SKM-1 treated with dmso at 0.1 percent for 144 hours (cell line): ENCODE results near the gene TMEM35B.
"Not testable (repeated sequence)": the region's sequence is repeated elsewhere in the genome, so short reads cannot be mapped to it uniquely, and the experiment has no call there.

ENCODE experiments used
- DNase-seq: peaks from one replicate; lab custom pipeline; 2025; ENCODE audit not compliant: unreplicated experiment; lab: John Stamatoyannopoulos, UW

TMEM35B gene

GRCh38 chr1:34984793-34985608 lies at the start of gene TMEM35B:
Gene TMEM35B (minus strand): TSS chr1:34985347. CDS start chr1:34985305, 42 bp downstream.
- no peak for DNase-seq

DNA sequence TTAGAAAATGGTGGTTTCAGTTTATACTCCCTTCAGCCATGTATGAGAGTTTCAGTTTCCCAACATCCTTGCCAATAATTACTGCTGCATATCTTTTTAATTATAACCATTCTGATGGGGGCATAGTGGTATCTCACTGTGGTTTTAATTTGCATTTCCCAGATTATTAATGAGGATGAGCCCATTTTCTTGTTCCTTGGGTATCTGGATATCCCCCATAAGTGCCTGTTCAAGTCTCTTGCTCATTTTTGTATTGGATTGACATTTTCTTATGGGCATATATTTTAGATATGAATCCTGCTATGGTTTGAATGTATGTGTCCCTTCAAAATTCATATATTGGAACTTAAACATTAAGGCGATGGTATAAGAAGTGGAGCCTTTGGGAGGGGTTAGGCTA lies 48.2 kb upstream of the TMEM35B start:
- no peak for DNase-seq

- no peak for DNase-seq
Measured at GRCh38 chr1:35032384-35032739, 47.2 kb upstream of the TMEM35B start.

DNA sequence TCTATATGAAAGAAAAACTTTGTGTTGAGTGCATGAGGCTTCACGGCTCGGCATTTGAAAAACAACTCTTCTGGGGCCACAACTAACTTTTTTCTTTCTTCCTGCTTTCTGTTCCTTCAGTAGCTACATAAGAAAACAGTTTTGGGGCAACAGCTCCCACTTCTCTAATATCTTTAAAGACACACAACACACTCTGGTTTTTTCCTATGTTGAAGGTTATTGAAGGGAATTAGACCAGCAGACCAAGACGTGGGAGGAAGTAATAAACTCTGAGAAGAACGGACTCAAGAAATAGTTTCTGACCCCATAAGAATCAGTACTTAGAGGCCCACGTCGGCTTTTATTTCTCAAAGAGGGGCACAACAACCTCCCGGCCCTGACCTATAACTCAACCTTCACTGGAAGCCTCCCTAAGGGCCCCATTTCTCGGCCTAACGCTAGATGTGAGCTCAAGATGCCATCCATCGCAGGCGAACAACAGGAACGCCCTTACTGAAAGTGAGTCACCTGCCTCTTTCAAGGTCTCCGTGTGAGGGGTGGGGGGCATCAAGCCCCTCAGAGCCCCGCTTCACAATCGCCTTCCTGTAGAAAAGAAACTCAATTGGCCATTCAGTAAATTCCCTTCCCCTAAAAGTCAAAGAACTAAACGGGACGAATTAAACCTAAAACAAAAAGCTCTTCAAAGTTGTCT lies 45.8 kb upstream of the TMEM35B start:
- no peak for DNase-seq

GRCh38 chr1:35030338-35030737 lies 45.2 kb upstream of the TMEM35B start:
- DNase-seq: no peak

GRCh38 chr1:35029761-35030160 lies 44.6 kb upstream of the TMEM35B start:
- no peak for DNase-seq

DNA sequence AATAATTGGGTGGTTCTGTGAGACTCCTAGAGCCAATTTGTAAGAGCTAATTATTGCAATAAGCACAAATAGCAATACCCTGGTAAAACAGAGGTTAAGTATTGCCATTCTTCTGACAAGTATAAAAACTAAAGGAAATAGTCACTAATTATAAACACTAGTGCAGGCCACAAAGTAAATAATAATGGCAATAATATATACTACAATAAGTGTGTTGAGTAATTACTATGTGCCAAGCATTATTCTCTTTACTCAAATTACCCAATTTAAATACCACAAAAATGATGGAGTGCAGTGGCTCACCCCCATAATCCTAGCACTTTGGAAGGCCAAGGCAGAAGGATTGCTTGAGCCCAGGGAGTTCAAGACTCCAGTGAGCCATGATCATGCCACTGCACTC lies 31.3 kb upstream of the TMEM35B start:
- DNase-seq: no peak

DNA sequence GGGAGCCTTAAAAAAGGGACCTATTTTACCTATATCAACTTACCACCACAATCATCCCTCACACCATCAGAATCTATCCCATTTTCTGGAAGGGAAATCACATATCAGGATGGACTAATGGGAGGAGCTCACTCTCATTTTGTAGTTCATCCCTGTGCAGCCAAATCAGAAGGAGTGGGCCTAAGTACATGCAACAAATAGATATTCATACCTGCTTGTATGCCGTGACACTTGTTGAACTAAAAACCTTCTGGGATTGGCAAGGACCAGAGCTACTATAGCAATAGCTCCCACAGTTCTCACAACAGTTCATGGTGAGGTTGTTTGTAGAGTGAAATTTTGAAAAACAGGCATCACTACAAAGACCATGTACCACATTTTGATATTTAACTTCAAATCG lies 29.3 kb upstream of the TMEM35B start:
- no peak for DNase-seq

- DNase-seq: no peak
Measured at GRCh38 chr1:35005711-35006110, 20.6 kb upstream of the TMEM35B start.

- no peak for DNase-seq
Measured at GRCh38 chr1:35001743-35002142, 16.6 kb upstream of the TMEM35B start.

DNA sequence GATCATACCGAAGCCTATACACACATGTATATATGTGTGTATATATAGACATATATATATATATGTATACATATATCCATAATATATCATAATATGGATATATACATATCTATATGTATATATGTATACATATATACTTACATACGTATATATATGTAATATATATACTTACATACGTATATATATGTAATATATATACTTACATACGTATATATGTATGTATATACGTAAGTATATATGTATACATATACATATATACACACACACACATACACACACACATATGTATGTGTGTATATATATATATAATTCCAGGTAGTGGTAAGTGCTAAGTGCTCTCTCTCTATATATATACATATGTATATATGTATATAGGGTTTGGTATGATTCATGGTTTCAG lies 9.7 kb upstream of the TMEM35B start:
- no peak for DNase-seq

- no peak for DNase-seq
Measured at GRCh38 chr1:34988581-34988980, 3.4 kb upstream of the TMEM35B start.

- no peak for DNase-seq
Measured at GRCh38 chr1:34988147-34988546, 3.0 kb upstream of the TMEM35B start.

DNA sequence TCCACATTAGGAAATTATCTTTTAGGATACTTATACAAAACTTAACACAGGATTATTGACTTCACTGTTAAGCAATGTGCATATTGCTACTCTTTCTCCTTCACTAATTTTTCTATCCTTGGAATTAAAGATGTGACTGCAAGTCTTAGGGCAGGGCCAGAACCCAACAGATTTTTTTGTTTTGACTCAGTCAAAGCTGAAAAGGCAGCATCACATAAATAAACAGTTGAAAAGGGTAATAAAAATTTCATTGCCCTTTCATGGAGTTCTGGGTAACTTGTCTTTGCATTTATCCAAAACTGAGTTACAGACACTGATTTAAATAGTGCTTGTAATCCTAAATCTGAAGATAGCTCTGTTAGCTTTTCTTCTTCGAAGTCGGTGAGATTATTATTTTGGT lies 1.9 kb upstream of the TMEM35B start:
- no peak for DNase-seq

DNA sequence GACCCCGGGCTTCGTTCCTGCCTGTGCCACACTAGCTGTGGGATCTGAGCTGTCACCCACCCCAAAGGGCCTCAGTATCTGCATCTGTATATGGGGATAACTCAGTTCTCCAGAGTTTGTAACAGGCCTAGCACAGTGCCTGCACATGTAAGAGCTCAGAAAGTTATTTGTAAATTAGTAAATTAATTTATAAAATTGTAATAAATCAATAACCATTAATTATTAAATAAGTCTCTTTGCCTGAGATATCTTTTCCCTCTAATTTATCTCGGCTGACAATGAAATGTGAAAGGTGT lies 410 bp upstream of the TMEM35B start:
- not testable (repeated sequence) for DNase-seq

DNA sequence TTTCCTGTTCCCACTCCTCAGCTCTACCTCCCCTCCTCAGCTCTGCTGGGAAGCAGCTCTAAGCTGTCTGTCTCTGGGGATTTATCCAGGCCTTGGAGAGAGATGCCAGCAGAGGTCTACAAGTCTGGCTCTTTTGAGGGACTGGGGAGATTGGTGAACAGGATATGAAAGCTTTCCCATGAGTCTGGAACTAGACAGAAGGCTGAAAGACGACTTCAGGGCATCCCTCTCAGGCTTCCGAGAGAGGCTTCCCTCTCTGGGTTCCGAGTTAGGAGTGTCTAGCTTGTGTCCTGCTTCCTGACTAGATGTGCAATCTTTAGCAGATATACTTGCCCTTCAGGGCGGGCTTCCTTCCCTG lies 733 bp downstream of the TMEM35B start:
- DNase-seq: no peak

- no peak for DNase-seq
Measured at GRCh38 chr1:34983700-34984355, 1.3 kb downstream of the TMEM35B start.

- DNase-seq: no peak
Measured at GRCh38 chr1:34982820-34983376, 2.2 kb downstream of the TMEM35B start.

DNA sequence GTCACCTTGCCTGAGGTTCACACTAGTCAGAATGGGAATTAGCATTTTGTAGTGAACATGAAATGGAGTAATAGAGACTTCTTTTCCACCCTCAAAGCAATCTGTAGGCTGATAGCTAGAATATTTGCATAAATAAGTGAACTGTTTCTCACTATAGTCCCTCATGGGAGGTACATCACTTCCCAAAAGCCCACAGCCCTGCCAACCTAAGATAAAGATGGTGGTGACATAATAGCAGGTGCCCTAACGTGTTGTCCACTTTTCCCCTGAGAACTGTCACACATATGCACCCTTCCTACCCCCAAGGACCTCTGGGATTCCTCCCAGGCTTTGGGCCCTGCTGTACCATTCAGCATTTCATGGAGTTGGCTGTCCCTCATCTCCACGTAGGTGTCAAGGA lies 4.4 kb downstream of the TMEM35B start:
- no peak for DNase-seq

DNA sequence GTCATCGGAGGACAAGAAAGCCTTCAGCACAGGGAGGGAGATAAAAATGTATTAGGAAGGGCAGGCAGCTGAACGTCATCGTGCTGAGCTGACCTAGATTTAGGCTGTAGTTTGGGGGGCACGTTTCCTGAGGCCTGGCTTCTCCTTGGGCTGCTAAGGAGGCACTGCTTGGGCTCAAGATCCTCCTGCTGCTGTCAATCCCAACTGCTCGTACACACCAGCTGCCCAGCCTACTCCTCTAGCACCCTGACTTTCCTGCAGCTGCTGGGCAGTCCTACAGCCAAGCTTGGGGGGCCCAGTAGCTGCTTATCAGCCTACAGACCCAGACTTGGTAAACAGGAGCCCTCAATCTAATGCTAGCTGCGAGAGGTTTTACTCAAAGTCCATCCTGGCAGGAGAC lies 6.2 kb downstream of the TMEM35B start:
- no peak for DNase-seq

DNA sequence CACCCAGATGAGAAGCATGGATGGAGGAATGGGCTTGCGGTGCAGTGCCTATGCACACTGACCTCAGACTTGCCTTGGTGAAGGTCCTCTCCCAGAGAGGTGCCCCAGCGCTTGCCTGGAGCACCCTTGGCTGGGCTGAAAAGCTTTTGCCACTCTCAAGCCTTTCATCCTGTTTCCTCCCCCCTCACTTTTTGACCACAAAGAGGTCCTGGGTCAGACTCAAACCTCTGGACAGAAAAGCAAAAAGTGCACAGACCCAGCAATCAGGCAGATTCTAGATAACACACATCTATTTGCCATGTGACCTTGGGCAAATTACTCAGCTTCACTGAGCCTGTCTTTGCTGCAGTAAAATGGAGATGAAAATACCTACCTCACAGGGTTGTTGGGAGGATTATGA lies 7.3 kb downstream of the TMEM35B start:
- DNase-seq: no peak

GRCh38 chr1:34977210-34977471 lies 8.0 kb downstream of the TMEM35B start:
- no peak for DNase-seq
